Trophoblast cell (in vitro differentiated cells and primary cell): ENCODE results near the gene TMEM17.
A peak's percentile ranks its signal among the peaks of the same experiment; 100 is the strongest.

Source experiments
- DNase-seq, 2 donors: peaks; one replicate each; pipeline ENCODE4 v3.0.0-alpha.2; 2016
- H2AFZ ChIP-seq: 2 replicates; pipeline ENCODE4 v1.6.1; 2013; ENCODE audit warnings: low read length, moderate library complexity, mild to moderate bottlenecking; ENCODE audit not compliant: insufficient read depth, poor library complexity
- H2AK5ac ChIP-seq: 2 replicates; pipeline ENCODE4 v1.6.1; 2013; ENCODE audit warnings: mild to moderate bottlenecking, low read length
- H2BK120ac ChIP-seq: 2 replicates; pipeline ENCODE4 v1.6.1; 2013; ENCODE audit warnings: low read length, mild to moderate bottlenecking, moderate library complexity; ENCODE audit not compliant: insufficient read depth, poor library complexity
- H2BK12ac ChIP-seq: 2 replicates; pipeline ENCODE4 v1.6.1; 2013; ENCODE audit warnings: mild to moderate bottlenecking, low read length, moderate library complexity
- H2BK5ac ChIP-seq: 2 replicates; pipeline ENCODE4 v1.6.1; 2013; ENCODE audit warnings: low read length, low read depth, moderate library complexity, mild to moderate bottlenecking; ENCODE audit not compliant: poor library complexity
- H3K14ac ChIP-seq: 2 replicates; pipeline ENCODE4 v1.6.1; 2013; ENCODE audit warnings: mild to moderate bottlenecking, low read length
- H3K18ac ChIP-seq: 2 replicates; pipeline ENCODE4 v1.6.1; 2013; ENCODE audit warnings: mild to moderate bottlenecking, low read length
- H3K23ac ChIP-seq: 2 replicates; pipeline ENCODE4 v1.6.1; 2013; ENCODE audit warnings: low read length
- H3K27ac ChIP-seq: 2 replicates; pipeline ENCODE4 v1.5.1; 2013; ENCODE audit warnings: low read depth, mild to moderate bottlenecking, inconsistent platforms, low read length, moderate library complexity
- H3K27me3 ChIP-seq: 2 replicates; pipeline ENCODE4 v1.6.1; 2013; ENCODE audit warnings: inconsistent platforms, mild to moderate bottlenecking, low read length, moderate library complexity; ENCODE audit not compliant: insufficient read depth
- H3K36me3 ChIP-seq, 2 experiments: 1 replicate in 1 of 2; 2 replicates in 1 of 2; pipeline ENCODE4 v1.6.1; 2013; ENCODE audit warnings: low read length in 2 of 2, mild to moderate bottlenecking in 2 of 2, moderate library complexity in 1 of 2; ENCODE audit not compliant: insufficient read depth in 2 of 2, control insufficient read depth in 1 of 2
- H3K4ac ChIP-seq: 2 replicates; pipeline ENCODE4 v1.6.1; 2013; ENCODE audit warnings: low read depth, mild to moderate bottlenecking, low read length, moderate library complexity
- H3K4me1 ChIP-seq, 2 experiments: 1 replicate in 1 of 2; 2 replicates in 1 of 2; pipeline ENCODE4 v1.6.1; 2013; ENCODE audit warnings: low read length in 2 of 2, mild to moderate bottlenecking in 2 of 2, moderate library complexity in 1 of 2; ENCODE audit not compliant: insufficient read depth in 2 of 2, control insufficient read depth in 1 of 2
- H3K4me2 ChIP-seq: 2 replicates; pipeline ENCODE4 v1.6.1; 2013; ENCODE audit warnings: inconsistent platforms, mild to moderate bottlenecking, low read length, moderate library complexity
- H3K4me3 ChIP-seq: 2 replicates; pipeline ENCODE4 v1.5.1; 2013; ENCODE audit warnings: mild to moderate bottlenecking, low read depth, low read length, inconsistent platforms
- H3K79me1 ChIP-seq: one replicate; pipeline ENCODE4 v1.6.1; 2013; ENCODE audit warnings: low read length
- H3K79me2 ChIP-seq: 2 replicates; pipeline ENCODE4 v1.6.1; 2013; ENCODE audit warnings: low read length, mild to moderate bottlenecking; ENCODE audit not compliant: control insufficient read depth, insufficient read depth, poor library complexity
- H3K9ac ChIP-seq: 2 replicates; pipeline ENCODE4 v1.6.1; 2013; ENCODE audit warnings: mild to moderate bottlenecking, low read length
- H3K9me3 ChIP-seq: 2 replicates; pipeline ENCODE4 v1.6.1; 2013; ENCODE audit warnings: low read depth, mild to moderate bottlenecking, control low read depth, inconsistent platforms, low read length; ENCODE audit not compliant: insufficient read depth
- H4K12ac ChIP-seq: 2 replicates; pipeline ENCODE4 v1.6.1; 2013; ENCODE audit warnings: low read depth, mild to moderate bottlenecking, low read length, moderate library complexity
- H4K8ac ChIP-seq: 2 replicates; pipeline ENCODE4 v1.6.1; 2013; ENCODE audit warnings: low read depth, mild to moderate bottlenecking, low read length, moderate library complexity
- H4K91ac ChIP-seq: one replicate; pipeline ENCODE4 v1.6.1; 2013; ENCODE audit warnings: low read depth, mild to moderate bottlenecking, low read length, moderate library complexity
- WGBS: extraction: QIAGEN DNeasy Blood & Tissue Kit; methylation state at CpG from one replicate; pipeline ENCODE4 v1.1.7; 2013; ENCODE audit warnings: missing lambda C conversion rate; ENCODE audit not compliant: insufficient read length, insufficient coverage; ENCODE audit errors: extremely low coverage; 5-methylcytosine and 5-hydroxymethylcytosine counted together

TMEM17 gene

DNA sequence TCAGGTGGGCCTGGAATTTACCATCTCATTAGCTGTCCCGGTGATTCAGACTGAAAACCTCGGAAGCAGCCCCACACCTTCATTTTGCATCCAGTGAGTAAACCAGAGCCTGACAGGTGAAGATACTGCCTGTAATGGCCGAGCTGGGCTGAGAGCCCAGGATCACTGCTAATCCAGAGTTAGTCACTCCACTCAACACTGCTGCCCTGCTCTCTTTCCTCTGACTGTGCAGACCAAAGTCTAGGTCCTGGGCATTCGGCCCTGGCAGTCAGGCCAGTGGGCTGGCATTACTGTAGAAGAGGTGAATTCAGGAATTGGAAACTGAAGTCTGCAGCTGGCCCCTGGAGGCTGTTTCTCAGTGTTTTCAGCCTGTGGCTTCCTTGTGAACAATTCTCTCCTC is 44.3 kb downstream of the TMEM17 start:
- Histone ChIP-seq H3K27ac (no peak overlapping the region), H3K79me1 (peaks cover 17% of the 10 kb centered on the region), H2AFZ (no peak overlapping the region), H3K79me2 (peaks cover 3% of the 10 kb centered on the region), H3K9me3 (peaks cover 3% of the 10 kb centered on the region), H3K4me2 (no peak overlapping the region), H3K36me3 (no peaks in the 10 kb centered on the region), H3K23ac (no peak overlapping the region), H2BK12ac (no peak overlapping the region), H3K4me1 (peaks cover 14 to 22% of the 10 kb centered on the region in 2 experiments), H3K4ac (no peak overlapping the region), H3K27me3 (no peaks in the 10 kb centered on the region), H3K18ac (peak overlapping the region; percentile 11), H4K91ac (peak overlapping the region; percentile 31), H3K4me3 (no peak overlapping the region), H3K9ac (no peak overlapping the region), H2BK120ac (peak overlapping the region; percentile 56), H4K12ac (no peak overlapping the region), H4K8ac (no peak overlapping the region), H3K14ac (no peak overlapping the region), H2BK5ac (no peak overlapping the region), H2AK5ac (no peak overlapping the region)
- no CpG with 5 or more reads among the region's 4 CpGs for WGBS
- DNase-seq = no peak

DNA sequence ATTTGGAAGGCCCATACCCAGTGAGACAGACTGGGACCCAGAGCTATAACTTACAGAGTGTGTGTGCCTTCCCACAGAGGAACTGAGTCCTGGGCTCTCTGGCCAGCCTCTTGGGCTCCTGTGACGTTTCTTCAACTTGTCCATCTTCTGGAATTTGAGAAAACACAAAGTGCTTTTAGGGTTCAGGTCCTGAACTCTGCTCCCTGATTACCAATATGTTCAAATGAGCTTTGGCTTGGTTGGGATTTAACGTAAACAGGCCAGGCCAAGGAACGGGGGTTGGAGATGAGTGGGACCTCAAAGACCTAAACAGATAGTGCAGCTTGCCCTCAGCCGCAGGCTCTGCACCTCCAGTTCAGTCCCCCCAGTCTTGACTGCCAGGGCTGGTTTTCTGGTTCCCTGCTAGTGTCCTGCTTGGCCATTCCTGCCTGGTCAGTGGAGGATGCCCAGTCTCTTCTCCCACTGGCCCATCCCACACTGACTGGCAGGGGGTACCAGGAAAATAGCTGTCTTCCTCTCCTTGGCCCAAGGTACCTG is 44.9 kb downstream of the TMEM17 start:
- no peak overlapping the region for H3K27ac ChIP-seq
- H3K4me2 ChIP-seq = no peak overlapping the region
- H3K4ac ChIP-seq = no peak overlapping the region
- H2AFZ ChIP-seq = no peak overlapping the region
- peak overlapping the region; percentile 25 for H4K91ac ChIP-seq
- no peak overlapping the region for H4K8ac ChIP-seq
- H3K79me1 ChIP-seq = peaks cover 17% of the 10 kb centered on the region
- WGBS = no CpG with 5 or more reads among the region's 4 CpGs
- H3K14ac ChIP-seq = no peak overlapping the region
- no peak overlapping the region for H2BK120ac ChIP-seq
- H3K9me3 ChIP-seq = peaks cover 3% of the 10 kb centered on the region
- H4K12ac ChIP-seq = no peak overlapping the region
- DNase-seq = no peak
- H2BK5ac ChIP-seq = no peak overlapping the region
- no peak overlapping the region for H3K18ac ChIP-seq
- H3K27me3 ChIP-seq = no peaks in the 10 kb centered on the region
- H3K9ac ChIP-seq = no peak overlapping the region
- H3K4me3 ChIP-seq = no peak overlapping the region
- H2AK5ac ChIP-seq = no peak overlapping the region
- peak overlapping the region; percentile 59 for H2BK12ac ChIP-seq
- H3K79me2 ChIP-seq = peaks cover 3% of the 10 kb centered on the region
- H3K23ac ChIP-seq = no peak overlapping the region
- no peaks in the 10 kb centered on the region for H3K36me3 ChIP-seq
- peaks cover 17 to 25% of the 10 kb centered on the region in 2 experiments for H3K4me1 ChIP-seq

DNA sequence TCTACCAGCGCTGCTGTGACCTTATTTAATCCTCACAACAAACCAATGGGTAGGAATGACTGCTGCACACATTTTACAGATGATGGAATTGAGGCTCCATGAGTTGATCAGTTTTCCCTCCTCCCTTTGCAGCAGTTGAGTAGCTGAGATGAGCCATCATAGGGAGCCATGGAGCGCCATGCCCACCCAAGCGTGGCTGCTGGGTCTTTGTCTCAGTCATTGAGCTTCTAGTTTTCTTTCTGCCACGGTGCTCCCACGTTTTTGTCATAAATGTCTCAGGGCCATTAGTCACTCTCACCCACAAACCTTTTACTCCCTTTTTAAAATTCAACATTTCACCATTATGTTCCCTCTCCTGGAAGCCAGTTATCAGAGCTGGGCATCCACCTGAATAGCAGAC is 45.8 kb downstream of the TMEM17 start:
- H2BK5ac ChIP-seq = no peak overlapping the region
- no peak overlapping the region for H3K18ac ChIP-seq
- H3K27ac ChIP-seq = no peak overlapping the region
- peaks cover 3% of the 10 kb centered on the region for H3K9me3 ChIP-seq
- peaks cover 17% of the 10 kb centered on the region for H3K79me1 ChIP-seq
- no peak overlapping the region for H3K4ac ChIP-seq
- H3K4me2 ChIP-seq = no peak overlapping the region
- peak overlapping the region; percentile 68 for H2BK12ac ChIP-seq
- no peak overlapping the region for H3K14ac ChIP-seq
- no peak overlapping the region for H3K23ac ChIP-seq
- no peak for DNase-seq
- no peak overlapping the region for H4K12ac ChIP-seq
- peak overlapping the region; percentile 49 for H2AK5ac ChIP-seq
- H3K4me1 ChIP-seq = peaks cover 17 to 25% of the 10 kb centered on the region in 2 experiments
- H2BK120ac ChIP-seq = no peak overlapping the region
- H2AFZ ChIP-seq = no peak overlapping the region
- H3K36me3 ChIP-seq = no peaks in the 10 kb centered on the region
- no CpG with 5 or more reads among the region's 5 CpGs for WGBS
- H3K79me2 ChIP-seq = peaks cover 3% of the 10 kb centered on the region
- no peak overlapping the region for H3K9ac ChIP-seq
- no peak overlapping the region for H4K8ac ChIP-seq
- no peak overlapping the region for H3K4me3 ChIP-seq
- no peaks in the 10 kb centered on the region for H3K27me3 ChIP-seq
- no peak overlapping the region for H4K91ac ChIP-seq

DNA sequence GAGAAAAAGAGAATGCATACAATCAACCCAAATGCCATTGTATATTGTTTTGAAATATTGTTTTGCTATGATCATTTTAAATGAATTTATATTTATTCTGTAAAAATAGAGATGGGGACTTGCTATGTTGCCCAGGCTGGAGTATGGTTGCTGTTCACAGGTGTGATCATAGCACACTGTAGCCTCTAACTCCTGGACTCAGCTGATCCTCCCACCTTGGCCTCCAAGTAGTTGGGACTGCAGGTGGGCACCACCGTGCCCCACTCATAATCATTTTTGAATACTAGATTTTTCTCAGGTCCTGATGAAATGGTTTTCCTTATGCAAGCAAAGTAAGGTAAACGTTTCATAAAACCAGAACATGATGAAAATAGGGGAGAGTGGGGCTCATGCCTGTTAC is 46.3 kb downstream of the TMEM17 start:
- Histone ChIP-seq H3K23ac (no peak overlapping the region), H3K79me1 (peaks cover 17% of the 10 kb centered on the region), H3K4me2 (no peak overlapping the region), H3K27me3 (no peaks in the 10 kb centered on the region), H3K79me2 (peaks cover 3% of the 10 kb centered on the region), H3K9ac (no peak overlapping the region), H2BK5ac (no peak overlapping the region), H4K91ac (no peak overlapping the region), H3K36me3 (no peaks in the 10 kb centered on the region), H2AK5ac (no peak overlapping the region), H3K4me1 (peaks cover 17 to 25% of the 10 kb centered on the region in 2 experiments), H4K8ac (no peak overlapping the region), H3K14ac (no peak overlapping the region), H3K4ac (no peak overlapping the region), H2AFZ (no peak overlapping the region), H3K9me3 (peaks cover 3% of the 10 kb centered on the region), H3K4me3 (no peak overlapping the region), H4K12ac (no peak overlapping the region), H3K27ac (no peak overlapping the region), H2BK12ac (no peak overlapping the region), H2BK120ac (no peak overlapping the region), H3K18ac (no peak overlapping the region)
- no CpG with 5 or more reads among the region's 2 CpGs for WGBS
- DNase-seq = no peak
